Endothelial cell of umbilical vein (primary cell): ENCODE data around the gene PDHX. TPM values are rescaled to one million over a fixed set of nuclear protein-coding genes. Genes with fewer than 3 reads are reported as not detected.

ENCODE experiments used
- BruUV-seq: library from RNA; stranded (reverse); fragments of 400-500 nt; replicated peaks from 2 replicates; lab custom pipeline; 2021; lab: Mats Ljungman, UMichigan
- CTCF ChIA-PET: fragments of 300-600, 350-600 bp; sonication (Branson Sonifier 250); formaldehyde crosslinking; loops from one replicate; lab custom pipeline; 2021; ENCODE audit warnings: antibody characterized with exemption, inconsistent platforms; lab: Charles Lee
- POLR2A ChIA-PET: fragments of 300-600, 350-600 bp; sonication (Branson Sonifier 250); formaldehyde crosslinking; loops from one replicate; lab custom pipeline; 2021; ENCODE audit warnings: antibody characterized with exemption, inconsistent platforms; lab: Charles Lee
- DNase-seq: peaks from one replicate; pipeline ENCODE4 v3.0.0-alpha.2; 2011; ENCODE audit warnings: low read depth, low spot score
- FAIRE-seq: peaks from 2 replicates; lab custom pipeline; 2011; peaks lifted over from hg19 to GRCh38; lab: Jason Lieb, UNC
- H2AFZ ChIP-seq: 2 replicates; pipeline ENCODE4 v1.6.0; 2012; ENCODE audit warnings: low read depth, low read length, control low read depth, inconsistent platforms
- H3K27ac ChIP-seq: 2 replicates; pipeline ENCODE4 v1.5.1; 2011; ENCODE audit warnings: low read depth, mild to moderate bottlenecking, control low read depth, low read length, moderate library complexity; ENCODE audit not compliant: insufficient read depth
- H3K27me3 ChIP-seq, 2 experiments: 2 replicates each; pipeline versions ENCODE4 v1.6.0 to v1.6.1; 2011; ENCODE audit warnings: low read length in 2 of 2, mixed read lengths in 1 of 2; ENCODE audit not compliant: control insufficient read depth in 2 of 2, insufficient read depth in 2 of 2
- H3K36me3 ChIP-seq, 2 experiments: 2 replicates in 1 of 2; 3 replicates in 1 of 2; pipeline ENCODE4 v1.5.1; 2011; ENCODE audit warnings: low read length in 2 of 2, mild to moderate bottlenecking in 1 of 2, moderate library complexity in 1 of 2; ENCODE audit not compliant: control insufficient read depth in 2 of 2, insufficient read depth in 2 of 2; ENCODE audit errors: extremely low read depth in 1 of 2
- H3K4me1 ChIP-seq: 3 replicates; pipeline ENCODE4 v1.5.1; 2011; ENCODE audit warnings: mild to moderate bottlenecking, low read length; ENCODE audit not compliant: control insufficient read depth, insufficient read depth; ENCODE audit errors: extremely low read depth
- H3K4me2 ChIP-seq: 2 replicates; pipeline ENCODE4 v1.6.1; 2011; ENCODE audit warnings: low read length, control low read depth, mixed read lengths; ENCODE audit not compliant: insufficient read depth
- H3K4me3 ChIP-seq, 3 experiments: fragments of 200-600 bp in 1 of 3; sonication (generic), shearing (Covaris generic) in 1 of 3; replicated peaks in 1 of 3; 2 replicates each; pipeline ENCODE4 v1.5.1; 2011 to 2016; ENCODE audit warnings: control low read depth in 3 of 3, low read length in 3 of 3, mild to moderate bottlenecking in 2 of 3, inconsistent platforms in 1 of 3, low read depth in 1 of 3, moderate library complexity in 1 of 3; ENCODE audit not compliant: insufficient read depth in 1 of 3
- H3K79me2 ChIP-seq: 2 replicates; pipeline ENCODE4 v1.6.0; 2012; ENCODE audit warnings: low read length, inconsistent platforms; ENCODE audit not compliant: control insufficient read depth, insufficient read depth
- H3K9ac ChIP-seq: replicated peaks from 2 replicates; pipeline ENCODE3; 2011; ENCODE audit warnings: low read length, control low read depth; ENCODE audit not compliant: insufficient read depth; ENCODE audit errors: extremely low read depth
- H3K9me1 ChIP-seq: replicated peaks from 3 replicates; pipeline ENCODE4 v1.6.0; 2011; ENCODE audit warnings: mild to moderate bottlenecking, low read length; ENCODE audit not compliant: control insufficient read depth, insufficient read depth; ENCODE audit errors: extremely low read depth
- H3K9me3 ChIP-seq: replicated peaks from 2 replicates; pipeline ENCODE4 v1.5.1; 2012; ENCODE audit warnings: low read length, inconsistent platforms; ENCODE audit not compliant: control insufficient read depth, insufficient read depth
- H4K20me1 ChIP-seq: replicated peaks from 2 replicates; pipeline ENCODE3; 2011; ENCODE audit warnings: mild to moderate bottlenecking, low read length; ENCODE audit not compliant: control insufficient read depth, insufficient read depth; ENCODE audit errors: extremely low read depth
- CTCF ChIP-seq, 2 donors: IDR thresholded peaks; 1 replicate in 1 of 2; 2 replicates in 1 of 2; pipeline ENCODE4 v1.5.1; 2011; ENCODE audit warnings: low read length in 2 of 2, mild to moderate bottlenecking in 2 of 2, moderate library complexity in 2 of 2, control low read depth in 1 of 2, inconsistent platforms in 1 of 2, low read depth in 1 of 2; ENCODE audit not compliant: insufficient read depth in 1 of 2; ENCODE audit errors: extremely low read depth in 1 of 2
- EZH2 ChIP-seq: IDR thresholded peaks from 2 replicates; pipeline ENCODE4 v1.6.1; 2012; ENCODE audit warnings: borderline replicate concordance, low read depth, mild to moderate bottlenecking, moderate library complexity, low read length, inconsistent platforms; ENCODE audit not compliant: severe bottlenecking
- FOS ChIP-seq: IDR thresholded peaks from 2 replicates; pipeline ENCODE4 v1.6.1; 2011; ENCODE audit warnings: mild to moderate bottlenecking, low read length, moderate library complexity, borderline replicate concordance; ENCODE audit not compliant: insufficient read depth
- GATA2 ChIP-seq: IDR thresholded peaks from 2 replicates; pipeline ENCODE4 v1.7.0; 2011; ENCODE audit warnings: low read depth, mild to moderate bottlenecking, moderate library complexity, mixed read lengths, low read length; ENCODE audit not compliant: insufficient read length, insufficient read depth
- JUN ChIP-seq: IDR thresholded peaks from 2 replicates; pipeline ENCODE4 v1.6.1; 2011; ENCODE audit warnings: borderline replicate concordance, low read depth; ENCODE audit not compliant: insufficient read length, insufficient read depth
- MAX ChIP-seq: IDR thresholded peaks from 2 replicates; pipeline ENCODE4 v1.6.1; 2011; ENCODE audit not compliant: insufficient read depth, insufficient read length
- MYC ChIP-seq: IDR thresholded peaks from one replicate; pipeline ENCODE4 v1.6.1; 2011; ENCODE audit warnings: mild to moderate bottlenecking, low read depth, low read length
- POLR2A ChIP-seq: IDR thresholded peaks from 2 replicates; pipeline ENCODE4 v1.6.1; 2012; ENCODE audit warnings: low read depth, mild to moderate bottlenecking, control low read depth, low read length
- POLR2AphosphoS5 ChIP-seq: IDR thresholded peaks from 2 replicates; pipeline ENCODE4 v1.6.1; 2012; ENCODE audit warnings: low read depth, mild to moderate bottlenecking, control low read depth, low read length, moderate library complexity; ENCODE audit not compliant: insufficient read depth
- dilution Hi-C: fragments of 300-500 bp; cut with MboI; formaldehyde crosslinking; loops from one replicate; pipeline ENCODE4 v1.15.0; 2019; ENCODE audit warnings: low sequenced_read_pairs; ENCODE audit not compliant: extremely low pct_ligation_motif_present
- intact Hi-C: fragments of 100-400 bp; cut with micrococcal nuclease; formaldehyde crosslinking; loops from one replicate; pipeline ENCODE4 v1.10.0; 2022
- polyA plus RNA-seq, 4 experiments: library from polyadenylated mRNA; depleted of rRNA in 3 of 4; stranded (reverse) in 3 of 4; unstranded in 1 of 4; fragments of >200 nt; gene quantifications; 2 replicates each; pipeline versions ENCODE4 v1.2.1 to v1.2.3, GENCODE V29; 2011 to 2012; ENCODE audit warnings: missing spikeins in 1 of 4
- total RNA-seq: library from RNA; stranded (reverse); gene quantifications from 2 replicates; pipeline ENCODE4 v1.2.3, GENCODE V29; 2021

The PDHX gene
- total and polyA plus RNA-seq, 2 donors (not counting 3 experiments of a cell fraction or from before 2014, with no cell fraction given) = 10.5 to 30.5 TPM

GRCh38 chr11:34928268-34928959 lies 12.0 kb downstream of the PDHX start:
- BruUV-seq = no TSS peak
- no peak overlapping the region for H3K9ac ChIP-seq
- DNase-seq = no peak
- no peak for FAIRE-seq
- ChIA-PET POLR2A (no interaction called here), CTCF (interaction anchor here (0.9 to 4.9 kb wide), 3 partner anchors 9 to 464 kb away, joined by 3 to 124 read pairs (median 10); partner anchors contain the start of gene CD44)
- peaks cover 5% of the 10 kb centered on the region for H3K4me1 ChIP-seq
- peaks cover 0 to 3% of the 10 kb centered on the region in 2 experiments for H3K36me3 ChIP-seq
- H3K9me3 ChIP-seq = no peaks in the 10 kb centered on the region
- no peaks in the 10 kb centered on the region for H3K27me3 ChIP-seq
- no peak overlapping the region for H3K27ac ChIP-seq
- H2AFZ ChIP-seq = no peak overlapping the region
- H3K4me2 ChIP-seq = no peak overlapping the region
- H4K20me1 ChIP-seq = no peaks in the 10 kb centered on the region
- TF ChIP-seq POLR2A (no peak), MAX (no peak), JUN (no peak), GATA2 (no peak), MYC (no peak), EZH2 (no peak), CTCF (IDR thresholded peaks at IDR 0.05; ENCODE audit: extremely low read depth in 1 of 2, insufficient read depth in 1 of 2, low read depth in 1 of 2, low read length in 2 of 2) (no peak), POLR2AphosphoS5 (no peak), FOS (no peak)
- intact Hi-C loops (loop anchor here (5.0 to 10.0 kb wide), 4 partner anchors 69 to 1336 kb away; no protein-coding TSS in a partner anchor), dilution Hi-C loops (no loop called here)
- H3K9me1 ChIP-seq = no peaks in the 10 kb centered on the region
- H3K4me3 ChIP-seq = no peak overlapping the region
- peaks cover 23% of the 10 kb centered on the region for H3K79me2 ChIP-seq
